HG02852 (cell line): Measurements from ENCODE around the gene MAGI2.

ENCODE experiments used
- ATAC-seq: cut with Tn5 transposase; IDR thresholded peaks from one replicate; pipeline ENCODE4 v1.9.1; 2021; ENCODE audit warnings: mild to moderate bottlenecking, moderate library complexity; ENCODE audit not compliant: unreplicated experiment

Gene MAGI2

GRCh38 chr7:79180533-79180932, 272.9 kb downstream of the MAGI2 start:
- ATAC-seq: no peak

GRCh38 chr7:79176859-79177477, 276.5 kb downstream of the MAGI2 start:
- ATAC-seq: peak; percentile 68

GRCh38 chr7:79175374-79175773, 278.1 kb downstream of the MAGI2 start:
- no peak for ATAC-seq

- no peak for ATAC-seq
Measured at GRCh38 chr7:79165225-79165624, 288.2 kb downstream of the MAGI2 start.

GRCh38 chr7:79159040-79159664, 294.3 kb downstream of the MAGI2 start:
- ATAC-seq: no peak

GRCh38 chr7:79157281-79157680, 296.2 kb downstream of the MAGI2 start:
- ATAC-seq: no peak

- no peak for ATAC-seq
Measured at GRCh38 chr7:79149831-79150230, 303.6 kb downstream of the MAGI2 start.

GRCh38 chr7:79142706-79143105, 310.8 kb downstream of the MAGI2 start:
- ATAC-seq: no peak

- ATAC-seq: no peak
Measured at GRCh38 chr7:79141252-79141651, 312.2 kb downstream of the MAGI2 start.

- ATAC-seq: no peak
Measured at GRCh38 chr7:79137942-79138341, 315.5 kb downstream of the MAGI2 start.

- ATAC-seq: no peak
Measured at GRCh38 chr7:79132844-79133451, 320.5 kb downstream of the MAGI2 start.

GRCh38 chr7:79130715-79131114, 322.8 kb downstream of the MAGI2 start:
- no peak for ATAC-seq

- ATAC-seq: no peak
Measured at GRCh38 chr7:79124331-79124730, 329.1 kb downstream of the MAGI2 start.

GRCh38 chr7:79118143-79118542, 335.3 kb downstream of the MAGI2 start:
- no peak for ATAC-seq

GRCh38 chr7:79096361-79096805, 357.1 kb downstream of the MAGI2 start:
- no peak for ATAC-seq

- no peak for ATAC-seq
Measured at GRCh38 chr7:79093421-79093820, 360.0 kb downstream of the MAGI2 start.

GRCh38 chr7:79091661-79092060, 361.8 kb downstream of the MAGI2 start:
- no peak for ATAC-seq

GRCh38 chr7:79091011-79091410, 362.5 kb downstream of the MAGI2 start:
- no peak for ATAC-seq

GRCh38 chr7:79090543-79090942, 362.9 kb downstream of the MAGI2 start:
- ATAC-seq: no peak

- no peak for ATAC-seq
Measured at GRCh38 chr7:79084423-79084822, 369.0 kb downstream of the MAGI2 start.

- no peak for ATAC-seq
Measured at GRCh38 chr7:79079919-79080554, 373.4 kb downstream of the MAGI2 start.

- ATAC-seq: no peak
Measured at GRCh38 chr7:79078273-79078672, 375.2 kb downstream of the MAGI2 start.
